ENCODE data around the gene FAM209A.

The FAM209A gene

DNA sequence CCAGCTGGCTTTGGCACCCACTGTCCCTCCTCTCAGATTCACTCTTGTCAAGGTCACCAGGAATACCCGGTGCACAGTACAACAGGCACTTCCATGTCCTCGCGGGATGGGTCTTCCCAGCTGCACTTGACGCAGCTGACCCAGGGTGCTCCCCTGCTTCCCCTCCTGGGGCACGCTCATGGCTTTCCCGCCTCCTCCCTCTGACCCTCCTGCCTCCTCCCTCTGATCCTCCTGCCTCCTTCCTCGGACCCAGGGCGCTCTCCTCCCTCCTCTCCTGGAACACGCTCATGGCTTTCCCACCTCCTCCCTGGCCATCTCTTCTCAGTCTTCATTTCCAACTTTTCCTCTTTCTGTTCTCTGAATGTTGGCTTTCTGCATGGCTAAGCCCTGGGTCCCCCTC lies 50.6 kb downstream of the FAM209A start:
- no peaks in the 10 kb centered on the region for H3K9me2 ChIP-seq (replicated peaks; ENCODE audit: low read depth, low read length)
- H3K4me3 ChIP-seq (ENCODE audit: low read length, poor library complexity, severe bottlenecking) = no peak overlapping the region
- TF ChIP-seq EZH2phosphoT487 (IDR thresholded peaks at IDR 0.05; ENCODE audit: borderline replicate concordance) = no peak
- TF ChIP-seq, protein P1, sequence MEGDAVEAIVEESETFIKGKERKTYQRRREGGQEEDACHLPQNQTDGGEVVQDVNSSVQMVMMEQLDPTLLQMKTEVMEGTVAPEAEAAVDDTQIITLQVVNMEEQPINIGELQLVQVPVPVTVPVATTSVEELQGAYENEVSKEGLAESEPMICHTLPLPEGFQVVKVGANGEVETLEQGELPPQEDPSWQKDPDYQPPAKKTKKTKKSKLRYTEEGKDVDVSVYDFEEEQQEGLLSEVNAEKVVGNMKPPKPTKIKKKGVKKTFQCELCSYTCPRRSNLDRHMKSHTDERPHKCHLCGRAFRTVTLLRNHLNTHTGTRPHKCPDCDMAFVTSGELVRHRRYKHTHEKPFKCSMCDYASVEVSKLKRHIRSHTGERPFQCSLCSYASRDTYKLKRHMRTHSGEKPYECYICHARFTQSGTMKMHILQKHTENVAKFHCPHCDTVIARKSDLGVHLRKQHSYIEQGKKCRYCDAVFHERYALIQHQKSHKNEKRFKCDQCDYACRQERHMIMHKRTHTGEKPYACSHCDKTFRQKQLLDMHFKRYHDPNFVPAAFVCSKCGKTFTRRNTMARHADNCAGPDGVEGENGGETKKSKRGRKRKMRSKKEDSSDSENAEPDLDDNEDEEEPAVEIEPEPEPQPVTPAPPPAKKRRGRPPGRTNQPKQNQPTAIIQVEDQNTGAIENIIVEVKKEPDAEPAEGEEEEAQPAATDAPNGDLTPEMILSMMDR (conservative IDR thresholded peaks at IDR 0.05; ENCODE audit: low read length) = no peak
- H3K36me3 ChIP-seq (ENCODE audit: insufficient read depth, low read length) = no peaks in the 10 kb centered on the region
- no peaks in the 10 kb centered on the region for H3K9me3 ChIP-seq (ENCODE audit: insufficient read depth, low read depth, low read length)
- H2AFZ ChIP-seq (ENCODE audit: low read length) = no peak overlapping the region
- no peaks in the 10 kb centered on the region for H3K4me1 ChIP-seq (ENCODE audit: insufficient read depth, low read length, poor library complexity, severe bottlenecking)
- H3K4me2 ChIP-seq (ENCODE audit: low read depth, low read length, poor library complexity, severe bottlenecking) = no peak overlapping the region
- H3F3A ChIP-seq (ENCODE audit: low read depth) = no peaks in the 10 kb centered on the region
- no peaks in the 10 kb centered on the region for H4K20me1 ChIP-seq (ENCODE audit: insufficient read depth, low read length, poor library complexity, severe bottlenecking)
- H3K79me2 ChIP-seq (ENCODE audit: insufficient read depth, low read length) = no peaks in the 10 kb centered on the region
- H3K9ac ChIP-seq (ENCODE audit: low read depth, low read length, poor library complexity, severe bottlenecking) = no peak overlapping the region
- H3K27me3 ChIP-seq (ENCODE audit: insufficient read depth, low read length, poor library complexity, severe bottlenecking) = no peaks in the 10 kb centered on the region

Measured in Loucy (cell line).